GM23248 (cell line): ENCODE measurements around the gene SEMA6D. TPM values are rescaled to one million over a fixed set of nuclear protein-coding genes. Genes with fewer than 3 reads are reported as not detected.

Experiments used
- DNase-seq: peaks from one replicate; pipeline ENCODE4 v3.0.0-alpha.2; 2015
- H2AFZ ChIP-seq: fragments of 200-600 bp; sonication (generic); 2 replicates; pipeline ENCODE4 v1.6.1; 2016; ENCODE audit warnings: antibody characterized with exemption
- H3F3A ChIP-seq: fragments of 200-600 bp; sonication (generic); 2 replicates; pipeline ENCODE4 v1.6.1; 2016; ENCODE audit warnings: mild to moderate bottlenecking, antibody characterized with exemption, mixed run types; ENCODE audit not compliant: insufficient read depth
- H3K27ac ChIP-seq: fragments of 200-600 bp; sonication (generic); 2 replicates; pipeline ENCODE4 v1.5.1; 2016; ENCODE audit warnings: mild to moderate bottlenecking
- H3K27me3 ChIP-seq: fragments of 200-600 bp; sonication (generic); replicated peaks from 2 replicates; pipeline ENCODE4 v1.6.1; 2016; ENCODE audit warnings: mild to moderate bottlenecking; ENCODE audit not compliant: insufficient read depth
- H3K36me3 ChIP-seq: fragments of 200-600 bp; sonication (generic); 2 replicates; pipeline ENCODE4 v1.6.1; 2016; ENCODE audit warnings: low read depth, mild to moderate bottlenecking
- H3K4me1 ChIP-seq: fragments of 200-600 bp; sonication (generic); 2 replicates; pipeline ENCODE4 v1.6.1; 2016; ENCODE audit warnings: mild to moderate bottlenecking; ENCODE audit not compliant: insufficient read depth
- H3K4me2 ChIP-seq: fragments of 200-600 bp; sonication (generic); one replicate; pipeline ENCODE4 v1.6.1; 2016; ENCODE audit warnings: mild to moderate bottlenecking; ENCODE audit not compliant: unreplicated experiment
- H3K4me3 ChIP-seq: fragments of 200-600 bp; sonication (generic); 2 replicates; pipeline ENCODE4 v1.5.1; 2016; ENCODE audit warnings: mild to moderate bottlenecking
- H3K79me2 ChIP-seq: fragments of 200-600 bp; sonication (generic); 2 replicates; pipeline ENCODE4 v1.6.1; 2016; ENCODE audit warnings: mild to moderate bottlenecking; ENCODE audit not compliant: insufficient read depth
- H3K9ac ChIP-seq: fragments of 200-600 bp; sonication (generic); 2 replicates; pipeline ENCODE4 v1.6.1; 2016; ENCODE audit warnings: mild to moderate bottlenecking
- H3K9me2 ChIP-seq: fragments of 200-600 bp; sonication (generic); 2 replicates; pipeline ENCODE4 v1.6.1; 2016; ENCODE audit warnings: mixed run types, mild to moderate bottlenecking, moderate library complexity; ENCODE audit not compliant: insufficient read depth
- H3K9me3 ChIP-seq: fragments of 200-600 bp; sonication (generic); one replicate; pipeline ENCODE4 v1.6.1; 2017; ENCODE audit warnings: low read depth
- H4K20me1 ChIP-seq: fragments of 200-600 bp; sonication (generic); 2 replicates; pipeline ENCODE4 v1.6.0; 2016; ENCODE audit not compliant: insufficient read depth
- EZH2 ChIP-seq: fragments of 200-600 bp; sonication (generic); IDR thresholded peaks from 2 replicates; pipeline ENCODE4 v1.6.1; 2018; ENCODE audit warnings: antibody characterized with exemption, mild to moderate bottlenecking; ENCODE audit not compliant: insufficient read depth, poor library complexity, severe bottlenecking
- EZH2phosphoT487 ChIP-seq: fragments of 200-600 bp; sonication (generic); IDR thresholded peaks from 2 replicates; pipeline ENCODE4 v1.6.1; 2018; ENCODE audit warnings: antibody characterized with exemption, moderate library complexity, mild to moderate bottlenecking, low read depth; ENCODE audit not compliant: insufficient read depth
- WGBS, 2 experiments: methylation state at CpG; one replicate each; pipeline ENCODE4 v1.1.6; 2015 to 2017; ENCODE audit warnings: low lambda C conversion rate in 2 of 2, low coverage in 1 of 2; ENCODE audit errors: missing lambda C conversion rate in 2 of 2; 5-methylcytosine and 5-hydroxymethylcytosine counted together
- in situ Hi-C: fragments of 300-500 bp; cut with MboI; formaldehyde crosslinking; loops from 2 replicates; pipeline ENCODE4 v1.15.0; 2020
- polyA plus RNA-seq: library from polyadenylated mRNA; unstranded; fragments of >200 nt; fragmentation: Nextera tagmentation; extraction: Ambion mirVana; gene quantifications from 2 replicates; pipeline ENCODE4 v1.2.1, GENCODE V29; 2016
- total RNA-seq: library from RNA; depleted of rRNA; stranded (reverse); fragments of >200 nt; shearing (Covaris generic); gene quantifications from 2 replicates; pipeline ENCODE4 v1.2.3, GENCODE V29; 2014

Gene SEMA6D
- total and polyA plus RNA-seq, 2 experiments from 2014 or later = 0.86 to 1.4 TPM

GRCh38 chr15:47813748-47814384, 96.6 kb downstream of the SEMA6D start:
- Histone ChIP-seq H3F3A (no peaks in the 10 kb centered on the region), H3K4me1 (no peaks in the 10 kb centered on the region), H3K9ac (no peak overlapping the region), H4K20me1 (no peaks in the 10 kb centered on the region), H3K9me2 (no peaks in the 10 kb centered on the region), H3K4me2 (no peak overlapping the region), H3K79me2 (no peaks in the 10 kb centered on the region), H3K27me3 (no peaks in the 10 kb centered on the region; the same call in 1 of the 2 replicates), H3K4me3 (no peak overlapping the region), H3K27ac (no peak overlapping the region), H2AFZ (no peak overlapping the region), H3K9me3 (no peaks in the 10 kb centered on the region), H3K36me3 (no peaks in the 10 kb centered on the region)
- in situ Hi-C loops = no loop called here
- DNase-seq = no peak
- 36 to 37% methylated on average over 5 of the region's 5 CpGs for WGBS, 2 experiments
- no peak for TF ChIP-seq EZH2
- TF ChIP-seq EZH2phosphoT487 = no peak

GRCh38 chr15:47814620-47815019, 97.3 kb downstream of the SEMA6D start:
- Histone ChIP-seq H3K4me2 (no peak overlapping the region), H3K9me2 (no peaks in the 10 kb centered on the region), H3K36me3 (no peaks in the 10 kb centered on the region), H3K4me1 (no peaks in the 10 kb centered on the region), H3K9me3 (no peaks in the 10 kb centered on the region), H3K27me3 (no peaks in the 10 kb centered on the region; the same call in 1 of the 2 replicates), H3K9ac (no peak overlapping the region), H3F3A (no peaks in the 10 kb centered on the region), H3K4me3 (no peak overlapping the region), H2AFZ (no peak overlapping the region), H3K27ac (no peak overlapping the region), H4K20me1 (no peaks in the 10 kb centered on the region), H3K79me2 (no peaks in the 10 kb centered on the region)
- DNase-seq = no peak
- WGBS, 2 experiments = 17 to 33% methylated on average over 1 of the region's 1 CpG
- TF ChIP-seq EZH2 (no peak), EZH2phosphoT487 (no peak)
- in situ Hi-C loops = no loop called here

- H3K9me2 ChIP-seq = no peaks in the 10 kb centered on the region
- no peaks in the 10 kb centered on the region; the same call in 1 of the 2 replicates for H3K27me3 ChIP-seq
- no peaks in the 10 kb centered on the region for H3K4me1 ChIP-seq
- TF ChIP-seq EZH2phosphoT487 (no peak), EZH2 (no peak)
- no peaks in the 10 kb centered on the region for H3K9me3 ChIP-seq
- H4K20me1 ChIP-seq = no peaks in the 10 kb centered on the region
- H3K27ac ChIP-seq = no peak overlapping the region
- H3K36me3 ChIP-seq = no peaks in the 10 kb centered on the region
- no peak overlapping the region for H3K4me3 ChIP-seq
- H3F3A ChIP-seq = no peaks in the 10 kb centered on the region
- H3K79me2 ChIP-seq = no peaks in the 10 kb centered on the region
- no peak overlapping the region for H3K4me2 ChIP-seq
- in situ Hi-C loops = no loop called here
- no peak overlapping the region for H3K9ac ChIP-seq
- DNase-seq = no peak
- 37 to 43% methylated on average over 5 of the region's 5 CpGs for WGBS, 2 experiments
- no peak overlapping the region for H2AFZ ChIP-seq
Observed at GRCh38 chr15:47817969-47818548, 100.8 kb downstream of the SEMA6D start.

GRCh38 chr15:47819158-47819557, 101.9 kb downstream of the SEMA6D start:
- H3K4me2 ChIP-seq = no peak overlapping the region
- H3K9ac ChIP-seq = no peak overlapping the region
- in situ Hi-C loops = no loop called here
- no peaks in the 10 kb centered on the region for H3K9me3 ChIP-seq
- H3K79me2 ChIP-seq = no peaks in the 10 kb centered on the region
- H3K27me3 ChIP-seq = no peaks in the 10 kb centered on the region; the same call in 1 of the 2 replicates
- DNase-seq = no peak
- H3K9me2 ChIP-seq = no peaks in the 10 kb centered on the region
- no peak overlapping the region for H3K4me3 ChIP-seq
- no peak for TF ChIP-seq EZH2phosphoT487
- H3K36me3 ChIP-seq = no peaks in the 10 kb centered on the region
- H3K27ac ChIP-seq = no peak overlapping the region
- H3F3A ChIP-seq = no peaks in the 10 kb centered on the region
- WGBS, 2 experiments = 91 to 97% methylated on average over 2 of the region's 2 CpGs
- no peaks in the 10 kb centered on the region for H3K4me1 ChIP-seq
- H4K20me1 ChIP-seq = no peaks in the 10 kb centered on the region
- H2AFZ ChIP-seq = no peak overlapping the region
